Activated B cell treated with CpG ODN at 0.5 μM for 24 hours (primary cell): Measurements from ENCODE around the gene FSD1L. TPM values are rescaled to one million over a fixed set of nuclear protein-coding genes. Genes with fewer than 3 reads are reported as not detected.

Experiments used
- ATAC-seq: fragments of 200-7000 bp; cut with Tn5 transposase; one replicate; pipeline ENCODE4 v1.10.0; 2021; ENCODE audit warnings: low read depth, mild to moderate bottlenecking, moderate library complexity
- CTCF ChIA-PET: fragments of 350-600 bp; sonication (Branson Sonifier 250); formaldehyde crosslinking; loops from one replicate; lab custom pipeline; 2021; ENCODE audit warnings: antibody characterized with exemption; lab: Charles Lee
- POLR2A ChIA-PET: fragments of 350-600 bp; sonication (Branson Sonifier 250); formaldehyde crosslinking; loops from one replicate; lab custom pipeline; 2021; ENCODE audit warnings: antibody characterized with exemption; lab: Charles Lee
- DNase-seq: peaks from one replicate; pipeline ENCODE4 v3.0.0; 2022
- H3K27ac Mint-ChIP-seq: one replicate; pipeline ENCODE4 v1.8.0; 2020; ENCODE audit warnings: mixed read lengths
- H3K27me3 Mint-ChIP-seq: one replicate; pipeline ENCODE4 v1.8.0; 2021; ENCODE audit warnings: mixed read lengths
- H3K36me3 Mint-ChIP-seq: one replicate; pipeline ENCODE4 v1.8.0; 2021; ENCODE audit warnings: low read depth, mixed read lengths
- H3K4me1 Mint-ChIP-seq: one replicate; pipeline ENCODE4 v1.8.0; 2021; ENCODE audit warnings: mixed read lengths
- H3K4me3 Mint-ChIP-seq: one replicate; pipeline ENCODE4 v1.8.0; 2020; ENCODE audit warnings: mild to moderate bottlenecking, mixed read lengths
- H3K9me3 Mint-ChIP-seq: one replicate; pipeline ENCODE4 v1.8.0; 2020; ENCODE audit warnings: mixed read lengths
- CTCF ChIP-seq: fragments of 200-600 bp; IDR thresholded peaks from one replicate; pipeline ENCODE4 v1.8.0; 2022; ENCODE audit warnings: antibody characterized with exemption, mild to moderate bottlenecking
- intact Hi-C: fragments of 100-400 bp; cut with micrococcal nuclease; formaldehyde crosslinking; loops from one replicate; pipeline ENCODE4 v1.15.1; 2024
- total RNA-seq: library from RNA; stranded (reverse); gene quantifications from 2 replicates; pipeline ENCODE4 v1.2.3, GENCODE V29; 2022

FSD1L gene
- total RNA-seq, 1 donor from 2014 or later, result 12.4 TPM

GRCh38 chr9:105421864-105422263 lies 26.0 kb upstream of the FSD1L start:
- CTCF ChIA-PET, result no interaction called here
- intact Hi-C loops, result no loop called here

DNA sequence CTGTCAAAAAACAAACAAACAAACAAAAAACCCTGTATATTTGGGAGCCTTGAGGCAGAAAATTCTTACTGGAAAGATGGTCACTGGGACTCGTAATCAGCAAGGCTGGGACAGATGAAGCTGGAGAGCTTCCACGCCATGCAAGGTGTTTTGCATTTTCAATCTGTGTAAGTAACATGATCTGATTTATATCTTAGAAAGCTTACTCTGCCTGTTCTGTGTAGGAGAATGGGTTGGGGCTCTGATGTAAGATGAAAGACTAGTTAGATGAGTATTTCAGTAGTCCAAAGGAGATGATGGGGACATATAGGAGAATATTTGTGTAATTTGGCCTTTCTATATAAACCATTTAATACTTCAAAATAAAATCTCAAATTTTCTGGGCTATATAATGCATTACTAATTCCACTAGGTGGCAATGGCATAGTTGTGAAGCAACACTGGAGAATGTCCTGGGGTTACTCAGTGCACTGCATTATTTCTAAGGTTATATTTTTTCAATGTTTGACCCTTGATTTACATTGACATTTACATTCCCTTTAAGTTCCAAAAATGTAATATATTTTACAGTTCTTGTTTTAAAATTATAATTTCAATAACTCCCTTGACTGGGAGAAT lies 21.9 kb upstream of the FSD1L start:
- no peaks in the 10 kb centered on the region for H3K36me3 Mint-ChIP-seq
- no peak for TF ChIP-seq CTCF
- DNase-seq, result no peak
- intact Hi-C loops, result loop anchor here (1.0 kb wide), 2 partner anchors 292 to 455 kb away; no protein-coding TSS in a partner anchor
- ChIA-PET CTCF (no interaction called here), POLR2A (no interaction called here)
- H3K27ac Mint-ChIP-seq, result no peak overlapping the region
- H3K27me3 Mint-ChIP-seq, result no peaks in the 10 kb centered on the region
- H3K4me1 Mint-ChIP-seq, result no peaks in the 10 kb centered on the region
- no peaks in the 10 kb centered on the region for H3K9me3 Mint-ChIP-seq
- no peak overlapping the region for H3K4me3 Mint-ChIP-seq
- ATAC-seq, result no peak

More at GRCh38 chr9:105421864-105422263, 26.0 kb upstream of the FSD1L start:
- TF ChIP-seq CTCF, result no peak
- DNase-seq (no peak), ATAC-seq (no peak)
- Mint-ChIP-seq H3K9me3 (no peaks in the 10 kb centered on the region), H3K4me1 (no peaks in the 10 kb centered on the region), H3K36me3 (no peaks in the 10 kb centered on the region), H3K27ac (no peak overlapping the region), H3K27me3 (no peaks in the 10 kb centered on the region), H3K4me3 (no peak overlapping the region)
- POLR2A ChIA-PET, result no interaction called here

DNA sequence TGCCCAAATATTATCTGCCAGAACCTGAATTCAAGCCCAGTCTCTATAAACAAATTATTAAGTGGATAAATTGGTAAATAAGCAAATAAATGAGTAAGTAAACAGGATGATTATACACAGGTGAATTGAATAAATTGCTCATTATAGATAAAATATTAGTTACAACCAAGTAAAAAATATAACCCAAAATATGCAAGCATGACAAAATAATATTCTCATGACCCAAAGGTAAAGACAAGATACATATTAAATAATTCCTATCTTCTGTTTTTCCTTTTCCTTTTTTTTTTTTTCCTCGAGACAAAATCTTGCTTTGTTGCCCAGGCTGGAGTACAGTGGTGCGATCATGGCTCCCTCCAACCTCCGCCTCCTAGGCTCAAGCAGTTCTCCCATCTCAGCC lies 21.2 kb upstream of the FSD1L start:
- POLR2A ChIA-PET, result no interaction called here
- Mint-ChIP-seq H3K9me3 (no peaks in the 10 kb centered on the region), H3K27ac (no peak overlapping the region), H3K4me1 (no peaks in the 10 kb centered on the region), H3K36me3 (no peaks in the 10 kb centered on the region), H3K4me3 (no peak overlapping the region), H3K27me3 (no peaks in the 10 kb centered on the region)
- no peak for TF ChIP-seq CTCF
- intact Hi-C loops, result loop anchor here (1.0 kb wide), 2 partner anchors 292 to 455 kb away; no protein-coding TSS in a partner anchor
- DNase-seq (no peak), ATAC-seq (no peak)
- CTCF ChIA-PET, result no interaction called here

DNA sequence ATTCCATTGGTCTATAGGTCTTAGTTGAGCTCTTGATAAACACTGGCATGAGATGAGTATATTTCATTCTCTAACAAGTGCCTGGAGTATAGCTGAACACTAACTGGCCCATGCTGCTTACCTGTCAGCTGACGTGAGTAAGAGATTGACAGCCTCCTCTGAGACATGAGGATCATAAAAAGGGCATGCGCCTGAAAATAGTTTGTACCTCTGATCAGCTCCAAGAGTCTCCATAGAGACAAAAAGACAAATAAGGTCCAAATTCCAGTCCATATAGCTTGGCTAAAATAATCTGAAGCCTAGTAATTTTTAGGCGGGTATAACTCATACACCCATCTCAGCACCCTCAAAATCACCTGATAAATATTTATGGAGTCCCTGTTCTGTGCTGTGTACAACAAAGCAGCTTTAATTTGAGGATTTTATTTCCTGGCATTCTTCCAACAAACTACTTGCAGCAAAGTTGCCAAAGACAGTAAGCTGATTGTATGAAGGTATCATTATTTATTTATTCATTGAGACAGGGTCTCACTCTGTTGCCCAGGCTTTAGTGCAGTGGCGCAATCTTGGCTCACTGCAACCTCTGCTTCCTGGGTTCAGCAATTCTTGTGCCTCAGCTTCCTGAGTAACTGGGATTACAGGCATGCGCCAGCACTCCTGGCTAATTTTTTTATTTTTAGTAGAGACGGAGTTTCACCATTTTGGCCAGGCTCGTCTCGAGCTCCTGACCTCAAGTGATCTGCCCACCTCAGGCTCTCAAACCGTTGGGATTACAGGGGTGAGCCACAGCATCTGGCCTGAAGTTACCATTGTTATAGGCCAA lies 16.2 kb upstream of the FSD1L start:
- H3K27ac Mint-ChIP-seq, result no peak overlapping the region
- ChIA-PET POLR2A (no interaction called here), CTCF (interaction anchor here (1.3 kb wide), 1 partner anchor 13 kb away, joined by 5 read pairs; no protein-coding TSS in a partner anchor)
- DNase-seq (no peak), ATAC-seq (no peak)
- no peaks in the 10 kb centered on the region for H3K36me3 Mint-ChIP-seq
- no peak for TF ChIP-seq CTCF
- no peak overlapping the region for H3K4me3 Mint-ChIP-seq
- no peaks in the 10 kb centered on the region for H3K4me1 Mint-ChIP-seq
- H3K27me3 Mint-ChIP-seq, result peaks cover 2% of the 10 kb centered on the region
- intact Hi-C loops, result no loop called here
- H3K9me3 Mint-ChIP-seq, result no peaks in the 10 kb centered on the region

GRCh38 chr9:105432247-105432842 lies 15.5 kb upstream of the FSD1L start:
- Mint-ChIP-seq H3K27ac (no peak overlapping the region), H3K36me3 (no peaks in the 10 kb centered on the region), H3K4me1 (no peaks in the 10 kb centered on the region), H3K27me3 (peaks cover 2% of the 10 kb centered on the region), H3K4me3 (no peak overlapping the region), H3K9me3 (no peaks in the 10 kb centered on the region)
- intact Hi-C loops, result no loop called here
- ATAC-seq (no peak), DNase-seq (no peak)
- ChIA-PET POLR2A (no interaction called here), CTCF (interaction anchor here (1.3 kb wide), 1 partner anchor 14 kb away, joined by 5 read pairs; no protein-coding TSS in a partner anchor)
- no peak for TF ChIP-seq CTCF
